GM12875 (cell line): Measurements from ENCODE around the gene SLC16A1.
"Not testable (repeated sequence)": the region's sequence is repeated elsewhere in the genome, so short reads cannot be mapped to it uniquely, and the experiment has no call there.

Source experiments
- H3K4me3 ChIP-seq: one replicate; pipeline ENCODE4 v1.5.1; 2011; ENCODE audit warnings: low read depth, low read length, control low read depth
- CTCF ChIP-seq: IDR thresholded peaks from 2 replicates; pipeline ENCODE4 v1.5.1; 2011; ENCODE audit warnings: low read depth, mild to moderate bottlenecking, control low read depth, inconsistent platforms, low read length, moderate library complexity, borderline replicate concordance; ENCODE audit not compliant: insufficient read depth

Gene SLC16A1

GRCh38 chr1:112955773-112956543, at the start of gene SLC16A1:
Gene SLC16A1 (minus strand): TSS chr1:112956196. CDS start chr1:112929308, 26,888 bp downstream.
- peak; percentile 24; the same call in 1 of the 2 replicates for TF ChIP-seq CTCF
- peak within 1 kb of the TSS; percentile 90 for H3K4me3 ChIP-seq

GRCh38 chr1:113003751-113004690, 48.0 kb upstream of the SLC16A1 start:
- no peak for TF ChIP-seq CTCF
- H3K4me3 ChIP-seq: no peak overlapping the region

GRCh38 chr1:113002297-113002696, 46.3 kb upstream of the SLC16A1 start:
- H3K4me3 ChIP-seq: no peak overlapping the region
- TF ChIP-seq CTCF: no peak

GRCh38 chr1:112998592-112999235, 42.7 kb upstream of the SLC16A1 start:
- TF ChIP-seq CTCF: no peak

GRCh38 chr1:112997781-112998180, 41.8 kb upstream of the SLC16A1 start:
- TF ChIP-seq CTCF: no peak
- no peak overlapping the region for H3K4me3 ChIP-seq

More at GRCh38 chr1:112998592-112999235, 42.7 kb upstream of the SLC16A1 start:
- H3K4me3 ChIP-seq: no peak overlapping the region

- H3K4me3 ChIP-seq: no peak overlapping the region
- no peak for TF ChIP-seq CTCF
Observed at GRCh38 chr1:112995890-112996289, 39.9 kb upstream of the SLC16A1 start.

- H3K4me3 ChIP-seq: not testable (repeated sequence)
Observed at GRCh38 chr1:112995021-112995420, 39.0 kb upstream of the SLC16A1 start.
